Hepatocyte (in vitro differentiated cells): ENCODE results near the gene SIRT2. TPM values are rescaled to one million over a fixed set of nuclear protein-coding genes. Genes with fewer than 3 reads are reported as not detected.

ENCODE experiments used
- DNase-seq: peaks from one replicate; pipeline ENCODE4 v3.0.0-alpha.2; 2016; ENCODE audit warnings: low spot score
- H2AFZ ChIP-seq: fragments of 200-600 bp; sonication (generic); 2 replicates; pipeline ENCODE4 v1.6.0; 2016; ENCODE audit warnings: antibody characterized with exemption, mild to moderate bottlenecking
- H3K27ac ChIP-seq: fragments of 200-600 bp; sonication (generic); 2 replicates; pipeline ENCODE4 v1.5.1; 2016; ENCODE audit warnings: mild to moderate bottlenecking
- H3K27me3 ChIP-seq: fragments of 200-600 bp; sonication (generic); 2 replicates; pipeline ENCODE4 v1.6.1; 2016
- H3K36me3 ChIP-seq: fragments of 200-600 bp; sonication (generic); replicated peaks from 2 replicates; pipeline ENCODE4 v1.5.1; 2016; ENCODE audit warnings: low read depth; ENCODE audit not compliant: insufficient read depth
- H3K4me1 ChIP-seq: fragments of 200-600 bp; sonication (generic); 2 replicates; pipeline ENCODE4 v1.5.1; 2016; ENCODE audit warnings: mild to moderate bottlenecking, moderate library complexity; ENCODE audit not compliant: insufficient read depth
- H3K4me2 ChIP-seq: fragments of 200-600 bp; sonication (generic); 2 replicates; pipeline ENCODE4 v1.6.0; 2016
- H3K4me3 ChIP-seq: fragments of 200-600 bp; sonication (generic); 2 replicates; pipeline ENCODE4 v1.5.1; 2016; ENCODE audit warnings: mild to moderate bottlenecking
- H3K79me2 ChIP-seq: fragments of 200-600 bp; sonication (generic); 2 replicates; pipeline ENCODE4 v1.6.0; 2017; ENCODE audit warnings: mild to moderate bottlenecking
- H3K9me2 ChIP-seq: fragments of 200-600 bp; sonication (generic); replicated peaks from 2 replicates; pipeline ENCODE4 v1.6.0; 2017; ENCODE audit warnings: mild to moderate bottlenecking; ENCODE audit not compliant: insufficient read depth
- H3K9me3 ChIP-seq: fragments of 200-600 bp; sonication (generic); 2 replicates; pipeline ENCODE4 v1.5.1; 2016; ENCODE audit warnings: low read depth, mild to moderate bottlenecking
- H4K20me1 ChIP-seq: fragments of 200-600 bp; sonication (generic); 2 replicates; pipeline ENCODE4 v1.6.0; 2016; ENCODE audit warnings: mild to moderate bottlenecking; ENCODE audit not compliant: insufficient read depth, poor library complexity, severe bottlenecking
- EZH2 ChIP-seq: fragments of 200-600 bp; sonication (generic); IDR thresholded peaks from 2 replicates; pipeline ENCODE4 v1.6.1; 2016; ENCODE audit warnings: antibody characterized with exemption, mild to moderate bottlenecking, borderline replicate concordance
- EZH2phosphoT487 ChIP-seq: fragments of 200-600 bp; sonication (generic); IDR thresholded peaks from one replicate; pipeline ENCODE4 v1.6.1; 2018; ENCODE audit warnings: antibody characterized with exemption, mild to moderate bottlenecking, low read depth, moderate library complexity; ENCODE audit not compliant: unreplicated experiment, severe bottlenecking
- WGBS: methylation state at CpG from one replicate; pipeline ENCODE4 v1.1.6; 2016; ENCODE audit warnings: low lambda C conversion rate; ENCODE audit errors: missing lambda C conversion rate; 5-methylcytosine and 5-hydroxymethylcytosine counted together
- polyA plus RNA-seq: library from polyadenylated mRNA; unstranded; fragments of >200 nt; fragmentation: Nextera tagmentation; extraction: Ambion mirVana; gene quantifications from 2 replicates; pipeline ENCODE4 v1.2.1, GENCODE V29; 2016
- total RNA-seq: library from RNA; depleted of rRNA; stranded (reverse); fragments of >200 nt; gene quantifications from 2 replicates; pipeline ENCODE4 v1.2.3, GENCODE V29; 2014
- TF ChIP-seq, protein P1 (sequence below): fragments of 200-600 bp; sonication (generic); IDR thresholded peaks from 2 replicates; pipeline ENCODE4 v1.5.1; 2016; ENCODE audit warnings: antibody characterized with exemption, mild to moderate bottlenecking; ENCODE audit not compliant: poor library complexity

SIRT2 gene
- total and polyA plus RNA-seq, 2 experiments from 2014 or later, result 52.1 to 75.9 TPM

DNA sequence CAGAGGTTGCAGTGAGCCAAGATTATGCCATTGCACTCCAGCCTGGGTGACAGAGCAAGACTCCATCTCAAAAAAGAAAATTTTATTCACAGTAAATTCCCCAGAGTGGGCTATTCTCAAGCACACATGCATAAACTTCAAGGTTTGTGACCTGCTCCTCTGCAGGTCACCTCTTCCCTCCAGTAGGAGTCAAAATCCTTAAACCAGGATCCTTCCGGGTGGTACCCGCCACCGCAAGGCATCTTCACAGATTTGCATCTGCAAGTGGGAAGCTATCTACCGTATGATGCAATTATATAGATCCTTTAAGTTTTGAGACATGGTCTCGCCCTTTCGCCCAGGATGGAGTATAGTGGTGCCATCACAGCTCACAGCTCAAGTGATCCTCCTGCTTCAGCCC is 64.8 kb downstream of the SIRT2 start:
- peaks cover 7% of the 10 kb centered on the region for H4K20me1 ChIP-seq
- H3K27ac ChIP-seq, result no peak overlapping the region
- no peak overlapping the region for H2AFZ ChIP-seq
- WGBS, result 98% methylated on average over 6 of the region's 6 CpGs
- H3K4me3 ChIP-seq, result no peak overlapping the region
- H3K27me3 ChIP-seq, result no peaks in the 10 kb centered on the region
- H3K36me3 ChIP-seq, result peaks cover 6% of the 10 kb centered on the region
- DNase-seq, result no peak
- no peaks in the 10 kb centered on the region for H3K9me2 ChIP-seq
- H3K79me2 ChIP-seq, result peaks cover 20% of the 10 kb centered on the region
- H3K4me2 ChIP-seq, result no peak overlapping the region
- H3K4me1 ChIP-seq, result peaks cover 45% of the 10 kb centered on the region
- no peaks in the 10 kb centered on the region for H3K9me3 ChIP-seq
- TF ChIP-seq EZH2 (no peak), EZH2phosphoT487 (no peak)
- TF ChIP-seq, protein P1, sequence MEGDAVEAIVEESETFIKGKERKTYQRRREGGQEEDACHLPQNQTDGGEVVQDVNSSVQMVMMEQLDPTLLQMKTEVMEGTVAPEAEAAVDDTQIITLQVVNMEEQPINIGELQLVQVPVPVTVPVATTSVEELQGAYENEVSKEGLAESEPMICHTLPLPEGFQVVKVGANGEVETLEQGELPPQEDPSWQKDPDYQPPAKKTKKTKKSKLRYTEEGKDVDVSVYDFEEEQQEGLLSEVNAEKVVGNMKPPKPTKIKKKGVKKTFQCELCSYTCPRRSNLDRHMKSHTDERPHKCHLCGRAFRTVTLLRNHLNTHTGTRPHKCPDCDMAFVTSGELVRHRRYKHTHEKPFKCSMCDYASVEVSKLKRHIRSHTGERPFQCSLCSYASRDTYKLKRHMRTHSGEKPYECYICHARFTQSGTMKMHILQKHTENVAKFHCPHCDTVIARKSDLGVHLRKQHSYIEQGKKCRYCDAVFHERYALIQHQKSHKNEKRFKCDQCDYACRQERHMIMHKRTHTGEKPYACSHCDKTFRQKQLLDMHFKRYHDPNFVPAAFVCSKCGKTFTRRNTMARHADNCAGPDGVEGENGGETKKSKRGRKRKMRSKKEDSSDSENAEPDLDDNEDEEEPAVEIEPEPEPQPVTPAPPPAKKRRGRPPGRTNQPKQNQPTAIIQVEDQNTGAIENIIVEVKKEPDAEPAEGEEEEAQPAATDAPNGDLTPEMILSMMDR, result no peak

DNA sequence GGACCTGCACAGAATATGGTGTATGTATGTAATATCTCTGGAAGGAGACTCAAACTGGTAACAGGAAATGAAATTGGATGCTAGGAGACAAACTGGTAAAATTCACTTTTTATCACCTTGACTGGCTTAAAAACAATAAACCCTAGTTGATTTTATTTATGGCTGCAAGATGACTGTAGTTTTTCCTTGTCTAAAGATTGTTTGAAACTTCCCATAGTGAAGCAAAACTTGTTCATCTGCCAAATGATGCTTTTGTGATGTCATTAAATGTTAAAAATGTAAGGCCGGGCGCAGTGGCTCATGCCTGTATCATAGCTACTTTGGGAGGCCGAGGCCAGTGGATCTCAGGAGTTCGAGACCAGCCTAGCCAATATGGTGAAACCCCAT is 65.3 kb downstream of the SIRT2 start:
- peaks cover 40% of the 10 kb centered on the region for H3K4me1 ChIP-seq
- no peak overlapping the region for H3K4me3 ChIP-seq

DNA sequence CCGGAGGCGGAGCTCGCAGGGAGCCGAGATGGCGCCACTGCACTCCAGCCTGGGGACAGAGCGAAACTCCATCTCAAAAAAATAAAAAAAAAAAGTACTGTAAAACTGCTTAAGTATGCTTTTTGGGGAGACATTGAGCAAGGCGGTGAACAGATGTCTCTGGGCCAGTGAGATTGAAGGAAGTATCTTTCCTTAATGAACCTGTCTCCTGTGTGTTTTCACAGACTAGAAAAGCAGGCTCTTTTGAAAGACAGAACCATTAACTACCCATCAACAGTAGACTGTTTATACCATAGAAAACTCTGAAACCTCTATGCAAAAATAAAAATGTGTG is 66.4 kb downstream of the SIRT2 start:
- Histone ChIP-seq H3K27ac (peak overlapping the region; percentile 88), H3K4me1 (peaks cover 32% of the 10 kb centered on the region)
- TF ChIP-seq EZH2phosphoT487, result no peak
- no peak for TF ChIP-seq EZH2
- TF ChIP-seq, protein P1, result no peak

More for the DNA sequence above, 65.3 kb downstream of the SIRT2 start:
- no peak overlapping the region for H2AFZ ChIP-seq
- TF ChIP-seq EZH2, result no peak
- TF ChIP-seq, protein P1, result no peak
- TF ChIP-seq EZH2phosphoT487, result no peak
- peaks cover 1% of the 10 kb centered on the region for H3K36me3 ChIP-seq
- H4K20me1 ChIP-seq, result peaks cover 4% of the 10 kb centered on the region
- H3K9me3 ChIP-seq, result no peaks in the 10 kb centered on the region
- H3K27me3 ChIP-seq, result no peaks in the 10 kb centered on the region
- no peak overlapping the region for H3K4me2 ChIP-seq
- DNase-seq, result no peak
- H3K79me2 ChIP-seq, result peaks cover 19% of the 10 kb centered on the region
- H3K9me2 ChIP-seq, result no peaks in the 10 kb centered on the region
- WGBS, result 93% methylated on average over 4 of the region's 4 CpGs
- no peak overlapping the region for H3K27ac ChIP-seq

DNA sequence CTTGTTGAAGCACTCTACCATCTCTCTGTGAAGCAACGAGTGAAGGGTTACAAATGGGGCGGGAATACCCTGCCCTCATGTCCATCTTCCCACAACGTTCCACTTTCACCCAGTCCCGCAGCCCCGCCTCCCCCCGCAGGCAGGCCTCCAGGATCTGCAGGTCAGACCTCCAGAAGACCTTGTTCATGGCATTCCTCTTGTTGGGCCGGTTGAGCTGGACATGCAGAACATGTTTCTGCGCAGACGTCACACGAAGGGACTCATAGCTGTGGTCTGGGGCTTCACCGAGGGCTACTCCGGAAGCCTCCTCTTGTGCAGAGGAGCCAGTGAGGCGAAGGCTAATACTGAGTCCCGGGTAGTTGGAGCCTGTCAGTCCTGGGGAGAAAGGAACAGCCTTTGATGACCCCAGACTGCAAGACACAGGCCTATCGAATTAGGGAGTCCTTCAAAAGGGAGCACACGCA is 68.2 kb downstream of the SIRT2 start:
- Histone ChIP-seq H3K27ac (peak overlapping the region; percentile 92), H4K20me1 (no peaks in the 10 kb centered on the region), H3K4me2 (peak overlapping the region; percentile 77), H3K9me2 (no peaks in the 10 kb centered on the region), H3K4me3 (peak overlapping the region; percentile 24), H3K27me3 (no peaks in the 10 kb centered on the region), H3K4me1 (peaks cover 22% of the 10 kb centered on the region), H3K79me2 (peaks cover 39% of the 10 kb centered on the region), H3K9me3 (no peaks in the 10 kb centered on the region), H2AFZ (peak overlapping the region; percentile 32), H3K36me3 (no peaks in the 10 kb centered on the region)
- TF ChIP-seq, protein P1, result no peak
- TF ChIP-seq EZH2phosphoT487 (no peak), EZH2 (no peak)
- peak; percentile 80 for DNase-seq
- WGBS, result 13% methylated on average over 16 of the region's 16 CpGs

More for the DNA sequence above, 66.4 kb downstream of the SIRT2 start:
- Histone ChIP-seq H3K9me3 (no peaks in the 10 kb centered on the region), H3K9me2 (no peaks in the 10 kb centered on the region), H3K36me3 (no peaks in the 10 kb centered on the region), H2AFZ (no peak overlapping the region), H3K27me3 (no peaks in the 10 kb centered on the region), H3K79me2 (peaks cover 25% of the 10 kb centered on the region), H3K4me3 (no peak overlapping the region), H4K20me1 (no peaks in the 10 kb centered on the region), H3K4me2 (no peak overlapping the region)
- DNase-seq, result no peak
- 96% methylated on average over 7 of the region's 7 CpGs for WGBS
